ENCODE data around the gene PRR19. TPM values are rescaled to one million over a fixed set of nuclear protein-coding genes. Genes with fewer than 3 reads are reported as not detected.

PRR19 gene
- total RNA-seq, 2 experiments from 2014 or later = 0.16 TPM; not detected in 1

- H3K9me3 ChIP-seq (ENCODE audit: control insufficient read depth in 1 of 2, insufficient read depth in 1 of 2, low read length in 2 of 2) = no peaks in the 10 kb centered on the region
- ATAC-seq (ENCODE audit: poor library complexity) (no peak), DNase-seq (no peak)
- Mint-ChIP-seq H3K4me1 (ENCODE audit: low read depth) (peaks cover 11% of the 10 kb centered on the region), H3K9me3 (no peaks in the 10 kb centered on the region), H3K36me3 (ENCODE audit: low read depth) (no peaks in the 10 kb centered on the region), H3K4me3 (no peak overlapping the region), H3K27ac (no peak overlapping the region), H3K27me3 (peaks cover 42% of the 10 kb centered on the region)
- no peak overlapping the region for H3K4me3 ChIP-seq (ENCODE audit: low read length)
- intact Hi-C loops (cut with DNase I, micrococcal nuclease) = no loop called here
- ChIA-PET POLR2A (no interaction called here), CTCF (no interaction called here)
- peaks cover 12 to 17% of the 10 kb centered on the region in 2 experiments for H3K27me3 ChIP-seq (ENCODE audit: control insufficient read depth in 1 of 2, insufficient read depth in 2 of 2, low read length in 2 of 2)
- TF ChIP-seq CTCF (IDR thresholded peaks at IDR 0.05) = no peak
- H3K36me3 ChIP-seq (ENCODE audit: insufficient read depth, low read length) = no peaks in the 10 kb centered on the region
- no peak overlapping the region for H3K27ac ChIP-seq (ENCODE audit: low read depth in 1 of 2, low read length in 2 of 2)
- H3K4me1 ChIP-seq (ENCODE audit: insufficient read depth, low read length) = peaks cover 22% of the 10 kb centered on the region
These were observed 15.6 kb downstream of the PRR19 start for GRCh38 chr19:42317535-42317934.

- Histone ChIP-seq H3K27ac (ENCODE audit: low read depth in 1 of 2, low read length in 2 of 2) (no peak overlapping the region), H3K9me3 (ENCODE audit: control insufficient read depth in 1 of 2, insufficient read depth in 1 of 2, low read length in 2 of 2) (peaks cover 0 to 4% of the 10 kb centered on the region in 2 experiments), H3K36me3 (ENCODE audit: insufficient read depth, low read length) (no peaks in the 10 kb centered on the region), H3K27me3 (ENCODE audit: control insufficient read depth in 1 of 2, insufficient read depth in 2 of 2, low read length in 2 of 2) (peaks cover 16 to 21% of the 10 kb centered on the region in 2 experiments), H3K4me1 (ENCODE audit: insufficient read depth, low read length) (peaks cover 26% of the 10 kb centered on the region), H3K4me3 (ENCODE audit: low read length) (no peak overlapping the region)
- ATAC-seq (ENCODE audit: poor library complexity) (no peak), DNase-seq (no peak)
- Mint-ChIP-seq H3K27me3 (peaks cover 25% of the 10 kb centered on the region), H3K27ac (no peak overlapping the region), H3K9me3 (no peaks in the 10 kb centered on the region), H3K4me3 (no peak overlapping the region), H3K4me1 (ENCODE audit: low read depth) (peaks cover 20% of the 10 kb centered on the region), H3K36me3 (ENCODE audit: low read depth) (no peaks in the 10 kb centered on the region)
- ChIA-PET CTCF (no interaction called here), POLR2A (no interaction called here)
- no peak for TF ChIP-seq CTCF (IDR thresholded peaks at IDR 0.05)
- intact Hi-C loops (cut with DNase I, micrococcal nuclease) = loop anchor here in 1 of 2 experiments (10.0 kb wide), 1 partner anchor 1978 kb away; the partner anchor contains the start of genes C19orf47 and PLD3
These were observed 20.4 kb downstream of the PRR19 start for GRCh38 chr19:42322305-42322704.

- Mint-ChIP-seq H3K4me3 (peak overlapping the region; percentile 25), H3K9me3 (no peaks in the 10 kb centered on the region), H3K36me3 (ENCODE audit: low read depth) (no peaks in the 10 kb centered on the region), H3K27ac (no peak overlapping the region), H3K27me3 (peaks cover 25% of the 10 kb centered on the region), H3K4me1 (ENCODE audit: low read depth) (peaks cover 24% of the 10 kb centered on the region)
- Histone ChIP-seq H3K4me3 (ENCODE audit: low read length) (no peak overlapping the region), H3K9me3 (ENCODE audit: control insufficient read depth in 1 of 2, insufficient read depth in 1 of 2, low read length in 2 of 2) (peaks cover 0 to 4% of the 10 kb centered on the region in 2 experiments), H3K27me3 (ENCODE audit: control insufficient read depth in 1 of 2, insufficient read depth in 2 of 2, low read length in 2 of 2) (peaks cover 16 to 21% of the 10 kb centered on the region in 2 experiments), H3K36me3 (ENCODE audit: insufficient read depth, low read length) (no peaks in the 10 kb centered on the region), H3K27ac (ENCODE audit: low read depth in 1 of 2, low read length in 2 of 2) (no peak overlapping the region), H3K4me1 (ENCODE audit: insufficient read depth, low read length) (peaks cover 26% of the 10 kb centered on the region)
- intact Hi-C loops (cut with DNase I, micrococcal nuclease) = loop anchor here in 1 of 2 experiments (10.0 kb wide), 1 partner anchor 1979 kb away; the partner anchor contains the start of genes C19orf47 and PLD3
- DNase-seq (peak in 1 of 14 experiments; percentile 38), ATAC-seq (ENCODE audit: poor library complexity) (no peak)
- ChIA-PET CTCF (interaction anchor here (1.1 kb wide), 1 partner anchor 44 kb away, joined by 3 read pairs; no protein-coding TSS in a partner anchor), POLR2A (no interaction called here)
- TF ChIP-seq CTCF (IDR thresholded peaks at IDR 0.05) = no peak
These were observed 21.5 kb downstream of the PRR19 start for GRCh38 chr19:42323473-42323851.

All from CD4-positive, alpha-beta T cell (primary cell).